WI38 (cell line): ENCODE data around the gene SLC17A8.

Source experiments
- H3K4me3 ChIP-seq: 2 replicates; pipeline ENCODE4 v1.5.1; 2011; ENCODE audit warnings: low read depth, mild to moderate bottlenecking, control low read depth, low read length
- TF ChIP-seq, protein P1 (sequence below): IDR thresholded peaks from 2 replicates; pipeline ENCODE4 v1.5.1; 2012; ENCODE audit warnings: low read depth, mild to moderate bottlenecking, control low read depth, low read length

SLC17A8 gene

DNA sequence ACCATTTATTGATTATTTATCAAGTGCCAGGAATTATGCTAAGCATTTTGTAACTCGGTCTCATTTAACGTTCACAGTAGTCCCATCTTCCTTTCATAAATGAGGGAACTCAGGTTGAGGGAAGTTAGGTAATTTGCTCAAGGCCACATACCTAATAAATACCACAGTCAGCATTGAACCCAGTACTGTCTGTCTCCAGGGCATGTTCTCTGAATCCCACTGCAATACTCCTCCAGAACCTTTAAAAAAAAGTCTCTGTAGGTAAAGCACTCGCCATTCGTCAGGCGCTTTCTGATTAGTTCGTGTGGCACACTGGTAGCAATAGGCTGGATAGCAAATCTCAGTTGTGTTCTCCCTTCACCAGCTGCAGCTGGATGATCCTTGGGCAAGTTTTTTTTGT is 14.3 kb downstream of the SLC17A8 start:
- no peak overlapping the region for H3K4me3 ChIP-seq
- TF ChIP-seq, protein P1, sequence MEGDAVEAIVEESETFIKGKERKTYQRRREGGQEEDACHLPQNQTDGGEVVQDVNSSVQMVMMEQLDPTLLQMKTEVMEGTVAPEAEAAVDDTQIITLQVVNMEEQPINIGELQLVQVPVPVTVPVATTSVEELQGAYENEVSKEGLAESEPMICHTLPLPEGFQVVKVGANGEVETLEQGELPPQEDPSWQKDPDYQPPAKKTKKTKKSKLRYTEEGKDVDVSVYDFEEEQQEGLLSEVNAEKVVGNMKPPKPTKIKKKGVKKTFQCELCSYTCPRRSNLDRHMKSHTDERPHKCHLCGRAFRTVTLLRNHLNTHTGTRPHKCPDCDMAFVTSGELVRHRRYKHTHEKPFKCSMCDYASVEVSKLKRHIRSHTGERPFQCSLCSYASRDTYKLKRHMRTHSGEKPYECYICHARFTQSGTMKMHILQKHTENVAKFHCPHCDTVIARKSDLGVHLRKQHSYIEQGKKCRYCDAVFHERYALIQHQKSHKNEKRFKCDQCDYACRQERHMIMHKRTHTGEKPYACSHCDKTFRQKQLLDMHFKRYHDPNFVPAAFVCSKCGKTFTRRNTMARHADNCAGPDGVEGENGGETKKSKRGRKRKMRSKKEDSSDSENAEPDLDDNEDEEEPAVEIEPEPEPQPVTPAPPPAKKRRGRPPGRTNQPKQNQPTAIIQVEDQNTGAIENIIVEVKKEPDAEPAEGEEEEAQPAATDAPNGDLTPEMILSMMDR, result no peak

DNA sequence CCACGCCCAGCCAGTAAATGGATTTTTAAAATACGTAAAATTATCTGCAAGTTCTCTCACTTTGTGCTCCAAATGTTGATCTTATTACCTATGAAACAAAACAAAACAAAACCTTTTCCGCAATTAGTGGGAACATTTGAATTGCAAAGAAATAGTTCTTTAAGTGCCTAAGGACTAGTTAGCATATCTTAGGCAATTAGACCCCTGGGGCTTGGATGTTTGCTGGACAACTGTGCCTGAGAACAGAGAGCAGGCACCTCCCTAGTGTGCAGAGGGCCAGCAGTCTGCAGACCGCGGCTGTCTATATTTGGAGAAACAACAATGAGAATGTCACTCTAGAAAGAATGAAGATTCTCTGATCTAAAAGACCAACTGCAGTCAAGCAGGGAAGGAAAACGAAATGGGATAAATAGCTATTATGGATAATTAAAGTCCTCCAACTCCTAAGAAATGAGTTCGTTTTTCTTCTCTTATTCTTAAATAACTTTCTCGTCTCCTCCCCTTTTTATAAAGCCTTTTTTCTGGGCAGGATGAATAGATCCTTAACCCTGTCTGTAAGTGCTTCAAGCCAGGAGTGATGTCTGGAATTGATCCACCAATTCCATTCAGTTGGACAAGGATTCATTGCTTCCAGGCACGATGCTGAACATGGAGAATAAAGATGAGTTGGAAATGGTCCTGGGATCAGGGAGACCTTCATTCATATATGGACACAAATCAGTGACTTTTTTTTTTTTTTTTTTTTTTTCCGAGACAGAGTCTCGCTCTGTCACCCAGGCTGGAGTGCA is 16.2 kb downstream of the SLC17A8 start:
- no peak overlapping the region for H3K4me3 ChIP-seq
- TF ChIP-seq, protein P1, result no peak

DNA sequence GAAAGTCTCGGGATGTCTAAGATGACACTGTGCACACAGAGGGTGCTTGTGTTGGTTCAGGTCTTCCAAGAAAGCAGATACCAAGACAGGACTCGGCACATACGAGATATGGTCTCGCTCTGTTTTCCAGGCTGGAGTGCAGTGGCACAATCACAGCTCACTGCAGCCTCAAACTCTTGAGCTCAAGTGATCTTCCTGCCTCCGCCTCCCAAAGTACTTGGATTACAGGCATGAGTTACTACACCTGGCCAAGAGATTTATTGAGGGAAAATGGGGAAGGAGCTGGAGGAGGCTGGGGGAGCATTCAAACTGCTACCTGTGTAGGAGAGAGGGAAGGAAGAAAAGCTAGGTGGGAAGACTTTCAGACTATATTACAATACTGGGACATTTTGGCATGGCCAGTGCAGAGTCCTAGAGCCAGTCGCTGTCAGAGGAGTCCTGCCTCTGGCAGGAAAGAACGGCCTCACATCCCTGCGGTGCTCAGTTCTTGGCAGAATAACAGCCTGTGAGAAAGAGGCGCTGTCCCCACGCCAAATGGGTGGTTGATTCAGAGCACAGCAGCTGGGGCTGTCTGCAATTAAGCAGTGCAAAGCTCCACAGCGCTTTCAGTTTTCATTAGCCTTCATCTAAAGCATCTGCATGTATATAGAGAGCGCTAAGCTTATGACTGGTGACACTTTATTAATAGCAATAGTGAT is 18.3 kb downstream of the SLC17A8 start:
- TF ChIP-seq, protein P1, result no peak
- no peak overlapping the region for H3K4me3 ChIP-seq

DNA sequence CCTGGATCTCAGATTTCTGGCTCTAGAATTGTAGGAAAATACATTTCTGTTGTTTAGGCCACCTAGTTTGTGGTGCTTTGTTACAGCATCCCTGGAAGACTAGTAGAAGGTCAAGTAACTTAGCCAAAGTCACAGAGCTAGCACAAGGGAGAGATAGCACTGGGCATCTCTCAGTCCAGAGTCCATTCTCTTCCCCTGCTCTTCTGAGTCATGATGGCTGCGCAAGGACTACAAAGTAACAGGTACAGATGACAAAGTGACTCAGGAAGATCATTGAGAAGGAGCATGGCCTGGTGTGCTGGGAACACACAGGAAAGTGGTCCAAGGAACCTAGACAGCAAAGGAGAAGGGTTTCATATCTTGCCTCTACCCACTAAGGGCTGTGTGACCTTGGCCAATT is 19.3 kb downstream of the SLC17A8 start:
- TF ChIP-seq, protein P1, result no peak
- H3K4me3 ChIP-seq, result no peak overlapping the region

DNA sequence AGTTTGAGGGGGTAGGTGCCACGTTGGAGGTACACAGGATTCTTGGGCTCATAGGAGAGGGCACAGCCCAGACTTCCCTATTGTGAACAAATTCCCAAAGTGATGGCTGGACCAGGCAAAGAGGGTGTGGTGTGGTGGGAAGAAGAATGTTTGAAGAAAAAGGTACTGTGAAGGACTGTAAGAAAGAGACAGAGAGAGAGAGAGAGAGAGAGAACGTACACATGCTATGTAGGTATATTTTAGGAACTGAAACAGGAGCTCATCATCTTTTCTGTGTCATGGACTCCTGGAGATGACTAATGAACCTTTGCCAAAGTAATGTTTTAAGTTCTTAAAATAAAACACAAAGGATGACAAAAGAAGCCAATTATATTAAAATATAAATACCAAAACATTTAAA is 24.5 kb downstream of the SLC17A8 start:
- TF ChIP-seq, protein P1, result no peak
- H3K4me3 ChIP-seq, result no peak overlapping the region

DNA sequence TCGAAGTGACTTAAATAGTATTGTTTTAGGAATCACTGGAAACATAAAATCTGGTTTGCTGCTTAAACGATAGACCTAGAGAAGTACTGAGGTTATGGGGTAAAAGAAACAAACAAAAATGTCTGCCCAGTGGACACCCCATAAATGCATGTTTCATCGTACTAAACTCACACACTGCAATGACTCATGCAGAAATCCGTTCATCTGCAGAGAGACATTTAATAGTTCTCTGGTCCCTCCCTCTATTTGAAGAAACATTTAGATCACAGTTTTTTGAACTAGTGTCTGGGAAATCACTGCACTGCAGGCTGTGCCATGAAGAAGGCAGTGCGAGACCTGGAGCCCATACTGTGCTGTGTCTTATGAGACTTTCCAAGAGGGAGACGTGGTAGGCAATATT is 25.5 kb downstream of the SLC17A8 start:
- H3K4me3 ChIP-seq, result no peak overlapping the region
- TF ChIP-seq, protein P1, result no peak
